ENCODE measurements around the gene PAQR4. TPM values are rescaled to one million over a fixed set of nuclear protein-coding genes. Genes with fewer than 3 reads are reported as not detected.

PAQR4 gene
- total and polyA plus RNA-seq, 7 experiments from 2014 or later = 0.40 to 39.4 (median 0.70) TPM; not detected in 1

GRCh38 chr16:2990891-2991290 lies 21.7 kb downstream of the PAQR4 start:
- H3K36me3 Mint-ChIP-seq = no peaks in the 10 kb centered on the region
- Histone ChIP-seq H3K4me1 (ENCODE audit: control insufficient read depth in 2 of 2, insufficient read depth in 2 of 2, low read length in 2 of 2) (no peaks in the 10 kb centered on the region), H3K9me3 (ENCODE audit: control insufficient read depth in 2 of 3, low read length in 3 of 3) (no peaks in the 10 kb centered on the region), H3K27ac (ENCODE audit: low read depth, low read length) (no peak overlapping the region), H3K36me3 (ENCODE audit: control insufficient read depth in 2 of 3, insufficient read depth in 3 of 3, low read length in 3 of 3) (no peaks in the 10 kb centered on the region), H3K27me3 (ENCODE audit: control insufficient read depth in 2 of 2, insufficient read depth in 2 of 2, low read length in 2 of 2) (no peaks in the 10 kb centered on the region), H3K4me3 (ENCODE audit: low read length) (no peak overlapping the region)
- ChIA-PET POLR2A (no interaction called here), CTCF (interaction anchor here (0.9 kb wide), 1 partner anchor 8 kb away, joined by 3 read pairs; no protein-coding TSS in a partner anchor)
- DNase-seq (no peak), ATAC-seq (no peak)
- intact Hi-C loops (cut with micrococcal nuclease) = no loop called here
- peaks cover 0 to 6% (median 0%) of the 10 kb centered on the region in 5 donors for H3K27me3 Mint-ChIP-seq
- no peak overlapping the region for H3K4me3 Mint-ChIP-seq
- H3K4me1 Mint-ChIP-seq = no peaks in the 10 kb centered on the region
- peaks cover 0 to 2% (median 0%) of the 10 kb centered on the region in 11 donors for H3K9me3 Mint-ChIP-seq
- no peak overlapping the region for H3K27ac Mint-ChIP-seq

- ATAC-seq (no peak), DNase-seq (no peak)
- no peak overlapping the region for H3K4me3 ChIP-seq (ENCODE audit: low read length)
- intact Hi-C loops (cut with micrococcal nuclease) = no loop called here
- H3K9me3 ChIP-seq (ENCODE audit: control insufficient read depth in 2 of 3, low read length in 3 of 3) = no peaks in the 10 kb centered on the region
- peaks cover 0 to 6% (median 0%) of the 10 kb centered on the region in 5 donors for H3K27me3 Mint-ChIP-seq
- H3K27ac Mint-ChIP-seq = no peak overlapping the region
- no peaks in the 10 kb centered on the region for H3K36me3 ChIP-seq (ENCODE audit: control insufficient read depth in 2 of 3, insufficient read depth in 3 of 3, low read length in 3 of 3)
- H3K4me1 ChIP-seq (ENCODE audit: control insufficient read depth in 2 of 2, insufficient read depth in 2 of 2, low read length in 2 of 2) = no peaks in the 10 kb centered on the region
- H3K4me3 Mint-ChIP-seq = no peak overlapping the region
- H3K27ac ChIP-seq (ENCODE audit: low read depth, low read length) = no peak overlapping the region
- no peaks in the 10 kb centered on the region for H3K4me1 Mint-ChIP-seq
- ChIA-PET POLR2A (no interaction called here), CTCF (interaction anchor here (0.6 to 0.9 kb wide), 2 partner anchors 9 to 12 kb away, joined by 3 read pairs; no protein-coding TSS in a partner anchor)
- peaks cover 0 to 2% (median 0%) of the 10 kb centered on the region in 11 donors for H3K9me3 Mint-ChIP-seq
- H3K27me3 ChIP-seq (ENCODE audit: control insufficient read depth in 2 of 2, insufficient read depth in 2 of 2, low read length in 2 of 2) = no peaks in the 10 kb centered on the region
- no peaks in the 10 kb centered on the region for H3K36me3 Mint-ChIP-seq
Observed at GRCh38 chr16:2991566-2992261, 22.6 kb downstream of the PAQR4 start.

GRCh38 chr16:2992383-2993081 lies 23.4 kb downstream of the PAQR4 start:
- no peak overlapping the region for H3K27ac Mint-ChIP-seq
- Histone ChIP-seq H3K36me3 (ENCODE audit: control insufficient read depth in 2 of 3, insufficient read depth in 3 of 3, low read length in 3 of 3) (no peaks in the 10 kb centered on the region), H3K27ac (ENCODE audit: low read depth, low read length) (no peak overlapping the region), H3K4me3 (ENCODE audit: low read length) (no peak overlapping the region), H3K27me3 (ENCODE audit: control insufficient read depth in 2 of 2, insufficient read depth in 2 of 2, low read length in 2 of 2) (no peaks in the 10 kb centered on the region), H3K4me1 (ENCODE audit: control insufficient read depth in 2 of 2, insufficient read depth in 2 of 2, low read length in 2 of 2) (no peaks in the 10 kb centered on the region), H3K9me3 (ENCODE audit: control insufficient read depth in 2 of 3, low read length in 3 of 3) (no peaks in the 10 kb centered on the region)
- H3K27me3 Mint-ChIP-seq = peaks cover 0 to 6% (median 0%) of the 10 kb centered on the region in 5 donors
- ATAC-seq (no peak), DNase-seq (no peak)
- H3K36me3 Mint-ChIP-seq = no peaks in the 10 kb centered on the region
- ChIA-PET POLR2A (no interaction called here), CTCF (no interaction called here)
- intact Hi-C loops (cut with micrococcal nuclease) = no loop called here
- peaks cover 0 to 2% (median 0%) of the 10 kb centered on the region in 11 donors for H3K9me3 Mint-ChIP-seq
- no peaks in the 10 kb centered on the region for H3K4me1 Mint-ChIP-seq
- no peak overlapping the region for H3K4me3 Mint-ChIP-seq

GRCh38 chr16:2996298-2996697 lies 27.1 kb downstream of the PAQR4 start:
- no peak overlapping the region for H3K4me3 Mint-ChIP-seq
- H3K4me1 Mint-ChIP-seq = no peaks in the 10 kb centered on the region
- Histone ChIP-seq H3K27ac (ENCODE audit: low read depth, low read length) (no peak overlapping the region), H3K36me3 (ENCODE audit: control insufficient read depth in 2 of 3, insufficient read depth in 3 of 3, low read length in 3 of 3) (no peaks in the 10 kb centered on the region), H3K4me3 (ENCODE audit: low read length) (no peak overlapping the region), H3K4me1 (ENCODE audit: control insufficient read depth in 2 of 2, insufficient read depth in 2 of 2, low read length in 2 of 2) (no peaks in the 10 kb centered on the region), H3K9me3 (ENCODE audit: control insufficient read depth in 2 of 3, low read length in 3 of 3) (no peaks in the 10 kb centered on the region), H3K27me3 (ENCODE audit: control insufficient read depth in 2 of 2, insufficient read depth in 2 of 2, low read length in 2 of 2) (no peaks in the 10 kb centered on the region)
- intact Hi-C loops (cut with micrococcal nuclease) = no loop called here
- no peaks in the 10 kb centered on the region for H3K36me3 Mint-ChIP-seq
- ChIA-PET POLR2A (interaction anchor here (0.9 kb wide), 1 partner anchor 12 kb away, joined by 3 read pairs; no protein-coding TSS in a partner anchor), CTCF (interaction anchor here (0.8 kb wide), 1 partner anchor 31 kb away, joined by 3 read pairs; no protein-coding TSS in a partner anchor)
- DNase-seq (no peak), ATAC-seq (no peak)
- H3K27ac Mint-ChIP-seq = no peak overlapping the region
- no peaks in the 10 kb centered on the region for H3K9me3 Mint-ChIP-seq
- peaks cover 0 to 7% (median 0%) of the 10 kb centered on the region in 5 donors for H3K27me3 Mint-ChIP-seq

- Mint-ChIP-seq H3K4me3 (no peak overlapping the region), H3K9me3 (no peaks in the 10 kb centered on the region), H3K4me1 (peaks cover 0 to 7% (median 2%) of the 10 kb centered on the region in 7 donors), H3K27ac (no peak overlapping the region), H3K36me3 (no peaks in the 10 kb centered on the region), H3K27me3 (peaks cover 0 to 10% (median 0%) of the 10 kb centered on the region in 5 donors)
- ATAC-seq = no peak
- POLR2A ChIA-PET = no interaction called here
- intact Hi-C loops (cut with micrococcal nuclease) = no loop called here
- no peaks in the 10 kb centered on the region for H3K9me3 ChIP-seq (ENCODE audit: control insufficient read depth in 2 of 3, low read length in 3 of 3)
- no peaks in the 10 kb centered on the region for H3K36me3 ChIP-seq (ENCODE audit: control insufficient read depth in 2 of 3, insufficient read depth in 3 of 3, low read length in 3 of 3)
- no peak for DNase-seq
- H3K27me3 ChIP-seq (ENCODE audit: control insufficient read depth in 2 of 2, insufficient read depth in 2 of 2, low read length in 2 of 2) = no peaks in the 10 kb centered on the region
- H3K27ac ChIP-seq (ENCODE audit: low read depth, low read length) = no peak overlapping the region
- no peak overlapping the region for H3K4me3 ChIP-seq (ENCODE audit: low read length)
- CTCF ChIA-PET = interaction anchor here (1.2 kb wide), 1 partner anchor 28 kb away, joined by 3 read pairs; no protein-coding TSS in a partner anchor
- no peaks in the 10 kb centered on the region for H3K4me1 ChIP-seq (ENCODE audit: control insufficient read depth in 2 of 2, insufficient read depth in 2 of 2, low read length in 2 of 2)
Observed at GRCh38 chr16:2999929-3000328, 30.8 kb downstream of the PAQR4 start.

GRCh38 chr16:3000540-3000939 lies 31.4 kb downstream of the PAQR4 start:
- Histone ChIP-seq H3K36me3 (ENCODE audit: control insufficient read depth in 2 of 3, insufficient read depth in 3 of 3, low read length in 3 of 3) (no peaks in the 10 kb centered on the region), H3K27ac (ENCODE audit: low read depth, low read length) (no peak overlapping the region), H3K9me3 (ENCODE audit: control insufficient read depth in 2 of 3, low read length in 3 of 3) (no peaks in the 10 kb centered on the region), H3K27me3 (ENCODE audit: control insufficient read depth in 2 of 2, insufficient read depth in 2 of 2, low read length in 2 of 2) (no peaks in the 10 kb centered on the region), H3K4me1 (ENCODE audit: control insufficient read depth in 2 of 2, insufficient read depth in 2 of 2, low read length in 2 of 2) (no peaks in the 10 kb centered on the region), H3K4me3 (ENCODE audit: low read length) (no peak overlapping the region)
- peaks cover 0 to 13% (median 0%) of the 10 kb centered on the region in 5 donors for H3K27me3 Mint-ChIP-seq
- peaks cover 0 to 9% (median 3%) of the 10 kb centered on the region in 7 donors for H3K4me1 Mint-ChIP-seq
- H3K27ac Mint-ChIP-seq = no peak overlapping the region
- POLR2A ChIA-PET = interaction anchor here (1.0 kb wide), 1 partner anchor 24 kb away, joined by 3 read pairs; the partner anchor contains the start of genes HCFC1R1 and THOC6
- H3K36me3 Mint-ChIP-seq = no peaks in the 10 kb centered on the region
- no peak for ATAC-seq
- H3K4me3 Mint-ChIP-seq = no peak overlapping the region
- H3K9me3 Mint-ChIP-seq = no peaks in the 10 kb centered on the region
- DNase-seq = no peak
- intact Hi-C loops (cut with micrococcal nuclease) = no loop called here
- CTCF ChIA-PET = interaction anchor here (1.2 to 1.5 kb wide), 2 partner anchors 19 to 27 kb away, joined by 3 to 5 read pairs; partner anchors contain the start of gene TNFRSF12A
